Adrenal gland (tissue), 12 donors: ENCODE data around the gene SRXN1. TPM values are rescaled to one million over a fixed set of nuclear protein-coding genes. Genes with fewer than 3 reads are reported as not detected.

Experiments
- DNase-seq, 7 donors: peaks; one replicate each; pipeline ENCODE4 v3.0.0-alpha.2; 2019 to 2020
- H3K27ac ChIP-seq, 5 donors: fragments of 200-600 bp; sonication (generic) in 4 of 5; 1 replicate in 3 of 5; 2 replicates in 2 of 5; pipeline versions ENCODE4 v1.5.1 to v1.8.0; 2016 to 2020; ENCODE audit warnings: mild to moderate bottlenecking in 1 of 5
- H3K27me3 ChIP-seq: fragments of 200-600 bp; 2 replicates; pipeline ENCODE4 v1.8.0; 2021
- H3K36me3 ChIP-seq, 2 donors: fragments of 200-600 bp; replicated peaks in 1 of 2; 1 replicate in 1 of 2; 2 replicates in 1 of 2; pipeline versions ENCODE4 v1.5.1 to v1.8.0; 2018 to 2022
- H3K4me1 ChIP-seq, 2 donors: fragments of 200-600 bp; replicated peaks in 1 of 2; 1 replicate in 1 of 2; 2 replicates in 1 of 2; pipeline versions ENCODE4 v1.5.1 to v1.8.0; 2018 to 2021
- H3K4me3 ChIP-seq, 4 donors: fragments of 200-600 bp; sonication (generic) in 3 of 4; one replicate each; pipeline ENCODE4 v1.5.1; 2016 to 2018
- H3K9me3 ChIP-seq, 3 donors: fragments of 200-600 bp; sonication (generic) in 1 of 3; replicated peaks in 1 of 3; 1 replicate in 2 of 3; 2 replicates in 1 of 3; pipeline versions ENCODE4 v1.5.1 to v1.8.0; 2016 to 2021
- POLR2A ChIP-seq, 2 donors: fragments of 450-650 bp; IDR thresholded peaks; one replicate each; pipeline ENCODE4 v1.6.1; 2017; ENCODE audit warnings: antibody characterized with exemption in 2 of 2, mild to moderate bottlenecking in 2 of 2, moderate library complexity in 1 of 2
- WGBS, 4 donors: extraction: QIAGEN DNeasy Blood & Tissue Kit in 2 of 4; methylation state at CpG; one replicate each; pipeline versions ENCODE4 v1.1.5 to v1.1.7; 2013 to 2017; 5-methylcytosine and 5-hydroxymethylcytosine counted together
- intact Hi-C, 2 donors: fragments of 100-400 bp; cut with DNase I; formaldehyde crosslinking; loops; one replicate each; pipeline versions ENCODE4 v1.14.1 to v1.15.0; 2022 to 2023
- polyA plus RNA-seq, 3 donors: library from polyadenylated mRNA; stranded (reverse); fragments of 200-250 nt in 2 of 3; fragments of 350-450 nt in 1 of 3; fragmentation: Illumina TruSeq in 1 of 3; extraction: RNeasy Lipid Tissue Mini Kit (QIAGEN cat#74804) in 1 of 3; gene quantifications; one replicate each; pipeline ENCODE4 v1.2.3, GENCODE V29; 2013 to 2014
- total RNA-seq, 9 donors: library from RNA; depleted of rRNA in 4 of 9; stranded (reverse); fragments of >200 nt in 4 of 9; fragments of 120-200 nt in 1 of 9; fragmentation: NEBNext Ultra II Directional in 1 of 9; extraction: Animal tissue kit (Norgen Biotek cat#: 25700) in 1 of 9; gene quantifications; one replicate each; pipeline versions ENCODE4 v1.1.0 to v1.2.4, GENCODE V29; 2013 to 2023
- TF ChIP-seq, protein P1 (sequence below), 6 experiments: fragments of 450-650 bp in 4 of 6; fragments of 200-600 bp in 2 of 6; sonication (generic) in 1 of 6; IDR thresholded peaks; 1 replicate in 5 of 6; 2 replicates in 1 of 6; pipeline versions ENCODE4 v1.5.1 to v1.8.0; 2016 to 2021; ENCODE audit warnings: antibody characterized with exemption in 6 of 6, mild to moderate bottlenecking in 2 of 6, moderate library complexity in 1 of 6
- donor health status: healthy with polysubstance abuse.
- donor health status: Bipolar disorder and iron deficiency.
- donor health status: DM: yes; HTN: yes; CAD: no.
- donor health status: DM: no; HTN: no; CAD: no.
- donor health status: DM: no; HTN: no; CAD: no.
- donor health status: DM: yes; HTN: yes; CAD: no.

SRXN1 gene
- total and polyA plus RNA-seq, 12 donors, result 19.1 to 203 (median 67.6) TPM

DNA sequence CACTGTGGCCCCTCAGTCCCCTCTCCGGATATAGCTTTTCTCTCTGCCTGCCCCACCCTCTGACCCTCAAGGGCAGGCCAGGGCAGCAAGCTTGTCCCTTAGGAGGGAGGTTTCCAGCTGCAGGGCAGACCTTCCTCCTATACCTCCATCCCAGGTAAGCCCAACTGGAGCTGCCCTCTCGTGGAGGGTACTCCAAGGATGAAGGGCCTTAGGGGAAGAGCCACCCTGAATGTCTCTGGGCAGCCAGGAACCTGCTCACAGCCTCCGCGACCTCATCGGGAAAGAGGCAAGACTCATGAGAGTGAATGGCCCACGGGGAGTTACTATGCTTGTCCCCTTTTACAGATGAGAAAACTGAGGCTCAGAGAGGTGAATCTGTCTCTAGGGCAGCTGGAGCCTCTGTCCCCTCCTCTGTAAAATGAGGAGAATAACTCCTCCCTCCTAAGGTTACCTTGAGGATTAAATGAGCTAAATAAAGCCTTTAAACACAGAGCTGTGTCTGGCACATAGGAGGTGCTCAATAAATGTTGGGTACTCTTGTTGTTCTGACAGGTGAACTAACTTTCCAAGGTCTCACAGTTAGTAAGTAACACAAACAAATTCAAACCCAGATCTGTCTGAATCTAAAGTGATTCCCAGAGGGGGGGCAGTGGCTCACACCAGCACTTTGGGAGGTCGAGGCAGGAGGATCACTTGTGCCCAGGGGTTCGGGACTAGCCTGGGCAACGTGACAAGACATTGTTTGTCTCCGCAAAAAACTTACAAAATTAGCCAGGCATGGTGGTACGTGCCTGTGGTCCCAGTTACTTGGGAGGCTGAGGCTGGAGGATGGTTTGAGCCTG, 12.1 kb downstream of the SRXN1 start:
- TF ChIP-seq, protein P1, sequence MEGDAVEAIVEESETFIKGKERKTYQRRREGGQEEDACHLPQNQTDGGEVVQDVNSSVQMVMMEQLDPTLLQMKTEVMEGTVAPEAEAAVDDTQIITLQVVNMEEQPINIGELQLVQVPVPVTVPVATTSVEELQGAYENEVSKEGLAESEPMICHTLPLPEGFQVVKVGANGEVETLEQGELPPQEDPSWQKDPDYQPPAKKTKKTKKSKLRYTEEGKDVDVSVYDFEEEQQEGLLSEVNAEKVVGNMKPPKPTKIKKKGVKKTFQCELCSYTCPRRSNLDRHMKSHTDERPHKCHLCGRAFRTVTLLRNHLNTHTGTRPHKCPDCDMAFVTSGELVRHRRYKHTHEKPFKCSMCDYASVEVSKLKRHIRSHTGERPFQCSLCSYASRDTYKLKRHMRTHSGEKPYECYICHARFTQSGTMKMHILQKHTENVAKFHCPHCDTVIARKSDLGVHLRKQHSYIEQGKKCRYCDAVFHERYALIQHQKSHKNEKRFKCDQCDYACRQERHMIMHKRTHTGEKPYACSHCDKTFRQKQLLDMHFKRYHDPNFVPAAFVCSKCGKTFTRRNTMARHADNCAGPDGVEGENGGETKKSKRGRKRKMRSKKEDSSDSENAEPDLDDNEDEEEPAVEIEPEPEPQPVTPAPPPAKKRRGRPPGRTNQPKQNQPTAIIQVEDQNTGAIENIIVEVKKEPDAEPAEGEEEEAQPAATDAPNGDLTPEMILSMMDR (IDR thresholded peaks at IDR 0.05), result no peak
- no peak for TF ChIP-seq POLR2A (IDR thresholded peaks at IDR 0.05)
- Histone ChIP-seq H3K27me3 (no peaks in the 10 kb centered on the region), H3K9me3 (no peaks in the 10 kb centered on the region), H3K4me1 (peaks cover 11 to 14% of the 10 kb centered on the region in 2 donors), H3K36me3 (no peaks in the 10 kb centered on the region), H3K4me3 (no peak overlapping the region), H3K27ac (no peak overlapping the region)
- intact Hi-C loops, result loop anchor here in 1 of 2 donors (5.0 kb wide), 1 partner anchor 79 kb away; no protein-coding TSS in a partner anchor
- WGBS, 4 donors, result 39 to 71% (median 64%) methylated on average over 7 to 11 of the region's 11 CpGs
- DNase-seq, result no peak

DNA sequence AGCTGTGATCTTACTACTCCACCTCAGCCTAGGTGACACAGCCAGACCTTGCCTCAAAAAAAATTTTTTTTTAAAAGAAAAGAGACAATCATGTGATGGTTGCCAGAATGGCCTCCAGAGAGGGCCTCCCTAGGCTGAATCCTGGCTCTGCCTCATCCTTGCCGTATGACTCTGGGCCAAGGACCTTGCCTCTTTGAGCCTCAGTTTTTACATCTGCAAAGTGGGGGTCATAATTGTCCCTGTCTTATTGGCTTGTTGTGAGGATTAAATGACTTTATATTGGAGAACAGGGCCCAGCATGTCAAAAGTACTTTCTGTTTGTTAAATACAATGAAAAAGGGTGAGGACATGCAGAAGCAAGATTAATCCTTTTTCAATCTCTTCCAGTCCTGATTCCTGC, 14.4 kb downstream of the SRXN1 start:
- H3K27me3 ChIP-seq, result no peaks in the 10 kb centered on the region
- H3K36me3 ChIP-seq, result no peaks in the 10 kb centered on the region
- no peak for TF ChIP-seq POLR2A (IDR thresholded peaks at IDR 0.05)
- TF ChIP-seq, protein P1 (IDR thresholded peaks at IDR 0.05), result no peak
- DNase-seq, result no peak
- peaks cover 5 to 7% of the 10 kb centered on the region in 2 donors for H3K4me1 ChIP-seq
- 50 to 63% (median 52%) methylated on average over 1 of the region's 1 CpG for WGBS, 4 donors
- no peak overlapping the region for H3K4me3 ChIP-seq
- no peaks in the 10 kb centered on the region for H3K9me3 ChIP-seq
- H3K27ac ChIP-seq, result no peak overlapping the region
- intact Hi-C loops, result no loop called here

DNA sequence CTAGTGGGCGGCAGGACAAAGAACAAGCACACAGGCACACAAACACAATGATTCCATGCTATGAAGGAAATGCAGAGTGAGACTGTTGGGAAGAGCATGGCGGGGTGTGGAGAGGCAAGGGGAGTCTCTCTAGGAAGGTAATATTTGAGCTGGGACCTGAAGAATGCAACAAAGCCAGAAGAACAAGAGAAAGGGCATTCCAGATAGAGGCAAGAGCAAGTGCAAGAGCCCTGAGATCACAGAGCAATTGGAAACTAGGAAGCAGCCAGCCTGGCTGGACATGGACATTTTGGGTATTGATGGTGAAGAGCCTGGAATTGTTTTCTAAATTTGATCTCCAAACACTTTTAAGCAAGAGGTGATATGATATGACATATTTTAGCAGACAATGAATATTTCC, 15.4 kb downstream of the SRXN1 start:
- no peaks in the 10 kb centered on the region for H3K9me3 ChIP-seq
- TF ChIP-seq, protein P1 (IDR thresholded peaks at IDR 0.05), result no peak
- TF ChIP-seq POLR2A (IDR thresholded peaks at IDR 0.05), result no peak
- no peak overlapping the region for H3K4me3 ChIP-seq
- no peak overlapping the region for H3K27ac ChIP-seq
- no peak for DNase-seq
- H3K36me3 ChIP-seq, result no peaks in the 10 kb centered on the region
- 89 to 95% (median 92%) methylated on average over 2 of the region's 2 CpGs for WGBS, 4 donors
- H3K27me3 ChIP-seq, result no peaks in the 10 kb centered on the region
- H3K4me1 ChIP-seq, result peaks cover 3% of the 10 kb centered on the region in 2 donors
- intact Hi-C loops, result no loop called here

DNA sequence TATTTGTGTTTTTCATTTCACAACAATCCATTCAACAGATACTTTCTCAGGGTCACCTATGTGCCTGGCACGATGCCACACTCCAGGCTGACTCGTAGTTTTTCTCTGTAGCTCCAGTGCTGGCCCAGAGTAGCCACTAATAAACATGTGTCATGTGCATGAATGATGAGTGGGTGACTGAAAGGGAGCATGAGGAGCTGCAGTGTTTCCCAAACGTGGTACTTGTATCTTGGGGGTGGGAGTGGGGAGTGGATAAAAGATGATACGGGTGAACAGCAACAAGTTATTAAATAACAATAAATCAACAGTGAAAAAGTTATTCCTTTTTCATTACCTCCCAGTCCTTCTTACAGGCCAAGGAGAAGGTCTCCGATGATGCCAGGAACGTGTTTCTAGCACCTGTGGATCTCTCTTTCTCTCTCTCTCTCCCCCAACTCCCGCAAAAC, 17.1 kb downstream of the SRXN1 start:
- H3K36me3 ChIP-seq, result no peaks in the 10 kb centered on the region
- WGBS, 4 donors, result 33 to 47% (median 38%) methylated on average over 7 of the region's 7 CpGs
- no peak for TF ChIP-seq POLR2A (IDR thresholded peaks at IDR 0.05)
- TF ChIP-seq, protein P1 (IDR thresholded peaks at IDR 0.05), result no peak
- H3K27me3 ChIP-seq, result no peaks in the 10 kb centered on the region
- H3K27ac ChIP-seq, result no peak overlapping the region
- intact Hi-C loops, result no loop called here
- H3K4me3 ChIP-seq, result no peak overlapping the region
- DNase-seq, result peak in 2 of 7 donors; percentile 60 to 62
- H3K4me1 ChIP-seq, result no peaks in the 10 kb centered on the region
- no peaks in the 10 kb centered on the region for H3K9me3 ChIP-seq
